ENCODE results near the gene CORO1C.

- TF ChIP-seq, protein P1, sequence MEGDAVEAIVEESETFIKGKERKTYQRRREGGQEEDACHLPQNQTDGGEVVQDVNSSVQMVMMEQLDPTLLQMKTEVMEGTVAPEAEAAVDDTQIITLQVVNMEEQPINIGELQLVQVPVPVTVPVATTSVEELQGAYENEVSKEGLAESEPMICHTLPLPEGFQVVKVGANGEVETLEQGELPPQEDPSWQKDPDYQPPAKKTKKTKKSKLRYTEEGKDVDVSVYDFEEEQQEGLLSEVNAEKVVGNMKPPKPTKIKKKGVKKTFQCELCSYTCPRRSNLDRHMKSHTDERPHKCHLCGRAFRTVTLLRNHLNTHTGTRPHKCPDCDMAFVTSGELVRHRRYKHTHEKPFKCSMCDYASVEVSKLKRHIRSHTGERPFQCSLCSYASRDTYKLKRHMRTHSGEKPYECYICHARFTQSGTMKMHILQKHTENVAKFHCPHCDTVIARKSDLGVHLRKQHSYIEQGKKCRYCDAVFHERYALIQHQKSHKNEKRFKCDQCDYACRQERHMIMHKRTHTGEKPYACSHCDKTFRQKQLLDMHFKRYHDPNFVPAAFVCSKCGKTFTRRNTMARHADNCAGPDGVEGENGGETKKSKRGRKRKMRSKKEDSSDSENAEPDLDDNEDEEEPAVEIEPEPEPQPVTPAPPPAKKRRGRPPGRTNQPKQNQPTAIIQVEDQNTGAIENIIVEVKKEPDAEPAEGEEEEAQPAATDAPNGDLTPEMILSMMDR (IDR thresholded peaks at IDR 0.05; ENCODE audit: insufficient read depth, low read depth, low read length): no peak
- no peak for TF ChIP-seq EZH2 (IDR thresholded peaks at IDR 0.05; ENCODE audit: insufficient read depth, low read length)
These were observed 21.6 kb downstream of the CORO1C start for GRCh38 chr12:108709697-108710096.

All from astrocyte (in vitro differentiated cells and primary cell).